Naive thymus-derived CD8-positive, alpha-beta T cell (primary cell): ENCODE data around the gene SH3RF3. TPM values are rescaled to one million over a fixed set of nuclear protein-coding genes. Genes with fewer than 3 reads are reported as not detected.

ENCODE experiments used
- ATAC-seq, 2 donors: fragments of 150-1000 bp; cut with Tn5 transposase in 1 of 2; sonication (Bioruptor Pico), chemical (Tn5 transposase) in 1 of 2; 1 replicate in 1 of 2; 2 replicates in 1 of 2; pipeline ENCODE4 v1.10.0; 2021; ENCODE audit warnings: mild to moderate bottlenecking in 2 of 2, moderate library complexity in 2 of 2
- POLR2A ChIA-PET: fragments of 350-600 bp; sonication (Branson Sonifier 250); formaldehyde crosslinking; loops from one replicate; lab custom pipeline; 2021; ENCODE audit warnings: antibody characterized with exemption; lab: Charles Lee
- DNase-seq, 10 donors: peaks; one replicate each; pipeline versions ENCODE4 v3.0.0 to v3.0.0-alpha.2; 2020 to 2022
- H3K27ac Mint-ChIP-seq, 10 donors: one replicate each; pipeline ENCODE4 v1.8.0; 2020 to 2022; ENCODE audit warnings: mild to moderate bottlenecking in 10 of 10, mixed read lengths in 10 of 10, moderate library complexity in 4 of 10, inconsistent platforms in 1 of 10
- H3K27me3 Mint-ChIP-seq, 5 donors: one replicate each; pipeline ENCODE4 v1.8.0; 2021 to 2022; ENCODE audit warnings: mixed read lengths in 5 of 5
- H3K36me3 Mint-ChIP-seq, 3 donors: one replicate each; pipeline ENCODE4 v1.8.0; 2020 to 2022; ENCODE audit warnings: mixed read lengths in 3 of 3, mild to moderate bottlenecking in 2 of 3, inconsistent platforms in 1 of 3
- H3K4me1 Mint-ChIP-seq, 4 donors: one replicate each; pipeline ENCODE4 v1.8.0; 2021 to 2022; ENCODE audit warnings: mixed read lengths in 4 of 4
- H3K4me3 Mint-ChIP-seq, 10 donors: one replicate each; pipeline ENCODE4 v1.8.0; 2020 to 2022; ENCODE audit warnings: mild to moderate bottlenecking in 10 of 10, mixed read lengths in 10 of 10, moderate library complexity in 6 of 10, inconsistent platforms in 1 of 10
- H3K9me3 Mint-ChIP-seq, 9 donors: one replicate each; pipeline ENCODE4 v1.8.0; 2020 to 2022; ENCODE audit warnings: mixed read lengths in 9 of 9, mild to moderate bottlenecking in 3 of 9, inconsistent platforms in 1 of 9, moderate library complexity in 1 of 9
- polyA plus RNA-seq, 3 donors: library from polyadenylated mRNA; unstranded; fragments of 300-500 nt; fragmentation: Illumina TruSeq; gene quantifications; one replicate each; pipeline ENCODE4 v1.2.3, GENCODE V29; 2021
- total RNA-seq, 8 experiments: library from RNA in 2 of 8; stranded (reverse) in 2 of 8; gene quantifications; one replicate each; pipeline ENCODE4 v1.2.3 and lab custom pipeline; 2021 to 2026

Gene SH3RF3
- total and polyA plus RNA-seq, 5 experiments from 2014 or later = 0.39 to 15.1 (median 4.4) TPM

DNA sequence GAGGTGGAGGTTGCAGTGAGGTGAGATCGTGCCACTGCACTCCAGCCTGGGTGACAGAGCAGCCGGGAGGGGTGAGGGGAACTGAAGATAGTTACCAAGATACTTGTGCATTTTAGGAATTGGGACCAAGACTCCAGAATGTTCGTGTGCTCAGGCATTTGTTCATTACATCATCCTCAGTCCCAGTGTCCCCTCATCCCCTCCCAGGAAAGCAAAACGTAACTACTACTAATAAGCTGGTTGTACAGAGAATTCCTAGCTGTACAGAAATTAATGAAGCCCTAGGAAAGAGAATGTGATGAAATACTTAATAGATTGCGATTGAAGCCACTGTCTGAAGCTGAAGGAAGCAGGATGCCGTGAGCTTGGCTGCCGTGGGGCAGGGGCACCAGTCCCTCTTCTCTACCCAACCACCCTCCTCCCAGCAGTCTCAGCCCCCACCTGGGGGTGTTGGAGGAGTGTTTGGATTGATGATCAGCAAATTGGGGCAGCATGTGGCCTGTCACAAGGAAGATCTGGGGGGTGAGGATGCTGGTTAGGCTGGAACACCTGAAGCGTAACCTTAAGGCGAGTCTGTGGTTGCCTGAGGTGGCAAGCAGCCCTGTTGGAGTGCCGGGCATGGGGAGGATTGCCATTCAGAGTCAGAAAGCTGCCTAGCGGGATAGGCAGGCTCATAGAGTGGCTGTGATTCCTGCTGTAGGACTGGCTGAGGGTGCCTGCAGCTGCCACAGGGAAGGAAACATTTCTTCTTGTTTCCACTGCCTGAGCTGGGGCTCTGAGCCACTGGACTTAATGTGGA lies 140.9 kb downstream of the SH3RF3 start:
- no peaks in the 10 kb centered on the region for H3K27me3 Mint-ChIP-seq
- no peaks in the 10 kb centered on the region for H3K36me3 Mint-ChIP-seq
- peaks cover 18 to 37% (median 27%) of the 10 kb centered on the region in 4 donors for H3K4me1 Mint-ChIP-seq
- no peak for ATAC-seq
- no peak for DNase-seq
- peak overlapping the region in 2 of 10 donors; percentile 12 to 45 for H3K27ac Mint-ChIP-seq
- H3K9me3 Mint-ChIP-seq = no peaks in the 10 kb centered on the region
- POLR2A ChIA-PET = no interaction called here
- no peak overlapping the region for H3K4me3 Mint-ChIP-seq

DNA sequence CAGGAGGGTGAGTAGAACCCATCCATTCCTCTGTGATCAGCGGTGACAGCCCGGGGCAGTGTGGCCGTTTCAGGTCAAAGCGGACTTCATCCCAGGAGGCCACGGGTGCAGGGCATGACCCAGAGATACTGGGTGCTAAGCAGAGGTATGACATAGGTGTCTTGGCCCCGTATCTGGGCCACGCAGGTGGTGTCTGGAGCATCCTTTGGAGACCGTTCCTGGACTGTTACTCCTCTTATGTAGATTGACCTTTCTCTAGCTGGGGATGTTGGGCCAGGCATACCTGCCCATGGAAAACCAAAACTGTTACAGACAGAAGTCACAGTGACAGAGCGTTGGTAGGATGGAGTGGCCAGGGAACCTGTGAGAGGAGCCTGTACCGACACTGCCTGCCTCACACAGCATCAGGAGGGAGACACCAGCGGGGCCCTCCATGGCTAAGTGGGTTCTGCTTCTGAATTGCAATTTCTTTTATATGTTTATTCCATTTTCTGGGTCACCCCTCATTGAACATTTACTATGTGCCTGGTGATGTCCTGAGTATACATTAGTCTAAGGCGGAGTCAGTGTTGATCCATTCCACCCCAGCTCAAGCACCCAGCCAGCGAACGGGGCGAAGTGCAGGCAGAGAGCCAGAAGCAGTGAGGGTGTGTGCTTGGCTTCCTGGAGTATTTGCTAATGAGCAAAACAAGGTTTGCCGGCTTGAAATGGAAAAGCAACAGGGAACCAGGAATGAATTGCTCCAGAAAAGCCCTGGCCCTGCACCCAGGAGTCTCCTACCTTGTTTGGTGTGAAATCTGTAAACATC lies 141.7 kb downstream of the SH3RF3 start:
- DNase-seq = no peak
- POLR2A ChIA-PET = no interaction called here
- no peak for ATAC-seq
- Mint-ChIP-seq H3K9me3 (no peaks in the 10 kb centered on the region), H3K27me3 (no peaks in the 10 kb centered on the region), H3K4me3 (no peak overlapping the region), H3K27ac (peak overlapping the region in 1 of 10 donors; percentile 45), H3K36me3 (no peaks in the 10 kb centered on the region), H3K4me1 (peaks cover 18 to 45% (median 28%) of the 10 kb centered on the region in 4 donors)

DNA sequence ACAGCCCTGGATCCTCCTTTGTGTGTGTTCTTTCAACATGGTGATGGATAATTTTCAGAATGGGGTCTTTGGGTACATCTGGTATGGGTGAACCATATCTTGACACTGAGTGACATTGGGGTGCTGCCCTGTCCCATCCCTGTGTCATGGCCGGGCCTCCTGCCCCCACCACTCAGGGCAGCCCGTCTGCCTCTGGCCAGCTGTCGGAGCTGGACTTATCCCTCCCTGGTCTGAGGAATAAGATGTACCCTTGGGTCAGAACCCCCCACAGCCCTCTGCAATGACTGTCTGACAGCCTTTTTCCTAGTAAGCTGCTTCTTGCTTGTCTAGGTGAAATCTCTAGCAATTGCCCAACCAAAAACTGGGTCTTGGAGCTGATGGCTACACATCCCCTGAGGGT lies 142.9 kb downstream of the SH3RF3 start:
- Mint-ChIP-seq H3K27me3 (no peaks in the 10 kb centered on the region), H3K36me3 (no peaks in the 10 kb centered on the region)

DNA sequence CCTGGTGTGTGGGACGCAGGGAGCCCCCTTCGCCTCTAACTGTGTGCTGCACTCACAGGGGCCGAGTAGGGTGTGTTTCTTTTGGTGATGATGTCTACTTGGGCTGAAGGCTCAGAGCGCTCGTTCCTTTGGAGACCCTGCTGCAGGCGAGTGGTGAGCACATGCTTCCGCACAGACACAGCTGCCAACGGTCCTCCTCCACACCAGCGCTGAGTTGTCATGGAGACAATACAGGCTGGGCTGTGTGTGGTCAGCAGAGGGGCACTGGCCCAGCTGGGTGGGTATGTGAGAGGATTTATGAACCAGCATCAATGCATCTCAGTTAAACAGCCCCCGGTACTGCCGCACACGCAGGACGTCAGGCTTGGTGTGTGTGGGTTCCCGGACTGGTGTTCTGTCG lies 143.5 kb downstream of the SH3RF3 start:
- DNase-seq (no peak), ATAC-seq (no peak)
- H3K4me1 Mint-ChIP-seq = peaks cover 12 to 38% (median 23%) of the 10 kb centered on the region in 4 donors
- no peaks in the 10 kb centered on the region for H3K9me3 Mint-ChIP-seq
- H3K27me3 Mint-ChIP-seq = no peaks in the 10 kb centered on the region
- POLR2A ChIA-PET = no interaction called here
- no peak overlapping the region for H3K27ac Mint-ChIP-seq
- no peaks in the 10 kb centered on the region for H3K36me3 Mint-ChIP-seq
- no peak overlapping the region for H3K4me3 Mint-ChIP-seq

More for the DNA sequence above, 142.9 kb downstream of the SH3RF3 start:
- DNase-seq = no peak
- Mint-ChIP-seq H3K4me1 (peaks cover 12 to 38% (median 22%) of the 10 kb centered on the region in 4 donors), H3K9me3 (no peaks in the 10 kb centered on the region), H3K27ac (no peak overlapping the region), H3K4me3 (no peak overlapping the region)
- no peak for ATAC-seq
- POLR2A ChIA-PET = no interaction called here

DNA sequence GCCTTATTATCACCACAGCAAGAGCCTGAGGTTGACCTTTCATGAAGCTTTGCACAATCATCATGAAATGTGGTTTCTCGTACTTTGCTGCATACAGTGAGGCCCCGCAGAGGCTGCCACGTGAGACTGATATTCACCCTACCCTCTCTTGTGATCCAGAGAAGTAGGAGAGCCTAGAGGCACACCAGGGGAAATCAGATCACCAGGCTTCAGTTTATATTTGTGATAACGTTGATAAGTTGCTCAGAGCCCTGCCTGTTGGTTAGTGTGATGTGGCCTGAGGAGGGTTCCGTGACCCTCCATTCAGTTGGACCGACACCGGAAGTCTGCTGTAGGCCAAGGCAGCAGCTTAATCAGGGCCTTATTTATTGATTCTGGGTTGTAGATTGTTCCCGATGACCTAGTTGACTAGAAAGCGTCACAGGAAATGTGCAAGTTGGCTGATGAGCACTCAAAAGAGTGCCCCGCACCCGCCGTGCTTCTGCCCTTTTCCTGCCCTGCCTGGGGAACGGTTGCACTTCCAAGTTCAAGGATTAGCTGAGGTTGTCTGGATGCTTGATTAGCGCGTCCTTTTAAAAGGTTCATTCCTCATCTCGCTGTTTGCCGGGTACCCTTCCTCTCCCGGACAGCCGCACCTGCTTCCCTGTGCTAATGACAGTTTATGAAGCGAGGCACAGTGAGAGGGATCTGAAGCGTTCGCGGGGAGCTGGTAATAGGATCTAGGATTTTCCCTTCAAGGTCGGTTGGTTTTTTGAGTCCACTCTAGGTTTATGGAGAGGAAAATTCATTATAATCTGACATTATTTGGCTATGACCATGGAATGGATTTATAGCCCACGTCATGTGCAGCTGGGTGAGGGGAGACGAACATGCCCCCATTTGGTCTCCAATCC lies 146.4 kb downstream of the SH3RF3 start:
- POLR2A ChIA-PET = interaction anchor here (0.6 kb wide), 1 partner anchor 142 kb away, joined by 3 read pairs; no protein-coding TSS in a partner anchor
- no peaks in the 10 kb centered on the region for H3K9me3 Mint-ChIP-seq
- H3K27me3 Mint-ChIP-seq = no peaks in the 10 kb centered on the region
- no peak for DNase-seq
- H3K4me1 Mint-ChIP-seq = peaks cover 10 to 41% (median 23%) of the 10 kb centered on the region in 4 donors
- peak overlapping the region in 1 of 10 donors; percentile 76 for H3K27ac Mint-ChIP-seq
- no peak for ATAC-seq
- H3K4me3 Mint-ChIP-seq = peak overlapping the region in 1 of 10 donors; percentile 39
- H3K36me3 Mint-ChIP-seq = no peaks in the 10 kb centered on the region

DNA sequence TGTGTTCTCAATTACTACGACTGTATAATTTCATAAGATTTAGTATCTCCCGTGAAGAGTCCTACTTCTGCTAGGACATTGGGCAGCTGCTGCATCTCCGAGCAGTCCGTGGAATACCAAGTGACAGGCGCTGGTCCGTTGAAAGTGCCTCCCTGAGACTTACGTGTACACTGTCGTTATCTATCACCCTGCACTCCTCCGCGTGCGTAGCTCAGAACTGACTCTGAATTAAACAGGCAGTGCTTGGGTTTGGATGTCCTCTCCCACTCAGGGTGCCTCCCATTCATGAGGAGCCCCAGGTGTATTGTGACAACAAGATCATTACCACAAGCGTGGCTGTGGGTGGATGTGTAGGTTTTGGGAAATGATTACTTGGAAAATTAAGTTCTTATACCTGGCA lies 148.4 kb downstream of the SH3RF3 start:
- H3K27me3 Mint-ChIP-seq = no peaks in the 10 kb centered on the region
- no peaks in the 10 kb centered on the region for H3K9me3 Mint-ChIP-seq
- DNase-seq = no peak
- ATAC-seq = no peak
- H3K4me1 Mint-ChIP-seq = peaks cover 12 to 44% (median 30%) of the 10 kb centered on the region in 4 donors
- H3K4me3 Mint-ChIP-seq = no peak overlapping the region
- POLR2A ChIA-PET = no interaction called here
- no peaks in the 10 kb centered on the region for H3K36me3 Mint-ChIP-seq
- H3K27ac Mint-ChIP-seq = peak overlapping the region in 1 of 10 donors; percentile 2

DNA sequence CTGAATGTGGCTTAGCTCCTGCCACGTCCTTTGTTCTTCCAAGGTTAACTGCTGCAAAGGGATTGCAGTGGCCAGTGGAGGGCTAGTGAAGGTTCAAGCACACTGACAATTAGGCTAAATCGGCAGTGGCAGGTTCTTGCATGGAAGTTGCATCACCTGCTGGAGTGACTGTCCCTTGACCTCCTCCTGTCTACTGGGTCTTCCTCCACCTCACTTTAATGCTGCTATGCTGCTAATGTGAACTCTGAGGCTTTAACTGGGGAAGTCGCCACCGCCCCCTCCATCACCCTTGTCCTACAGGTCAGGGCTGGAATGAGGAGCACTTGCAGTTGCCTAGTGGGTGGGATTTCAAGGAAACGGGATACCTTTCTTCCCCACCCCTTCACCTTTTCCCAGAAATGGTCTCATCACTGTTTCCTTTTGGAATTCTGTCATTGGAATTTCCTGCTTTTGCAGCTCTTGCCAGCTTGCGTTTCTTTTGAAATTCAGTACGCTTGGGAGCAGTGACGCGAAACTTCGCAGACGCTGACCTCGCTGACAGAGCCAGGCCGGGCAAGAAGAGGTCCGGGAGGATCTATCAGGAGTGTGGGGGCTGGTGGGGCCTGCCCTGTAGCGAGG lies 150.3 kb downstream of the SH3RF3 start:
- H3K9me3 Mint-ChIP-seq = no peaks in the 10 kb centered on the region
- DNase-seq = no peak
- no peak for ATAC-seq
- peaks cover 8 to 36% (median 26%) of the 10 kb centered on the region in 4 donors for H3K4me1 Mint-ChIP-seq
- no peak overlapping the region for H3K4me3 Mint-ChIP-seq
- no peaks in the 10 kb centered on the region for H3K36me3 Mint-ChIP-seq
- POLR2A ChIA-PET = no interaction called here
- no peak overlapping the region for H3K27ac Mint-ChIP-seq
- no peaks in the 10 kb centered on the region for H3K27me3 Mint-ChIP-seq

DNA sequence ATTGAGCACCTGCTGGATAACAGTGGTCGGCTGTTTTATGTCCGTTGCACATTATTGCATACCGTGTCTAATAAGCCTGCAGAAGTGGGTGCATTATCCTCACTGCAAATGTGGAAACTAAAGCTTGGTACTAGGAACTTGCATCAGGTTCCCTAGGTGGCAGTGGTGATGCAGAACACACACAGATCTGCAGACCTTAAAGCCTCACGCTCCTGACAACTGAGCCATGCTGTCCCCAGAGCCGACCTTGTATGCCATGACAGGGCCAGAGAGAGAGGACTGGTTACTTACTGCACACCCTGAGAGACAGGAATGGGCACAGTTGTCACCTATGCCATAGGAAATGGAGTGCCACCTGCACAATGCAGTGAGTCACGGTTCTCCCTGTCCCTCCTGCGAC lies 151.8 kb downstream of the SH3RF3 start:
- no peaks in the 10 kb centered on the region for H3K9me3 Mint-ChIP-seq
- no peaks in the 10 kb centered on the region for H3K36me3 Mint-ChIP-seq
- H3K4me3 Mint-ChIP-seq = no peak overlapping the region
- H3K27me3 Mint-ChIP-seq = no peaks in the 10 kb centered on the region
- H3K27ac Mint-ChIP-seq = peak overlapping the region in 1 of 10 donors; percentile 67
- ATAC-seq = no peak
- DNase-seq = no peak
- POLR2A ChIA-PET = no interaction called here
- H3K4me1 Mint-ChIP-seq = peaks cover 8 to 43% (median 23%) of the 10 kb centered on the region in 4 donors

DNA sequence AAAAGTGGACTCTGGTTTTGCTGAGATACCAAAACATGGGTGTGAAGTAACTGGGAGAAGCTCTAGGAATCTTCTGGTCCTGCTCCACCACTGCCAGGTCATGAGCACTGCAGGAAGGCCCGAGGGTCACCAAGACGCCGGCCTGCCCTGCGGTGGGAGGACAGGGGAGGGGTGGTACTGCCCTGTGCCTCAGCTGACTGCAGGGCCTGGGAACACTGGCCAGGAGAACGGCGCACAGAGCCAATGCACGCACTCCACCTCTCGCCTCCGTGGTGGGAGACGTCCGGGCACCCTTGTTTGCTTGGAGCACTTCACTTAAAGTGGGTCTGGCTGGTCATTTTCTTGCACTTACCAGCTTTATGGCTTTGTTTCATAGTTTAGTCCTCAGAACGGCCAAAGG lies 153.4 kb downstream of the SH3RF3 start:
- H3K9me3 Mint-ChIP-seq = no peaks in the 10 kb centered on the region
- H3K4me1 Mint-ChIP-seq = peaks cover 8 to 50% (median 25%) of the 10 kb centered on the region in 4 donors
- DNase-seq (no peak), ATAC-seq (no peak)
- no peaks in the 10 kb centered on the region for H3K27me3 Mint-ChIP-seq
- no peak overlapping the region for H3K4me3 Mint-ChIP-seq
- no peaks in the 10 kb centered on the region for H3K36me3 Mint-ChIP-seq
- peak overlapping the region in 3 of 10 donors; percentile 79 to 86 (median 83) for H3K27ac Mint-ChIP-seq
- POLR2A ChIA-PET = no interaction called here

DNA sequence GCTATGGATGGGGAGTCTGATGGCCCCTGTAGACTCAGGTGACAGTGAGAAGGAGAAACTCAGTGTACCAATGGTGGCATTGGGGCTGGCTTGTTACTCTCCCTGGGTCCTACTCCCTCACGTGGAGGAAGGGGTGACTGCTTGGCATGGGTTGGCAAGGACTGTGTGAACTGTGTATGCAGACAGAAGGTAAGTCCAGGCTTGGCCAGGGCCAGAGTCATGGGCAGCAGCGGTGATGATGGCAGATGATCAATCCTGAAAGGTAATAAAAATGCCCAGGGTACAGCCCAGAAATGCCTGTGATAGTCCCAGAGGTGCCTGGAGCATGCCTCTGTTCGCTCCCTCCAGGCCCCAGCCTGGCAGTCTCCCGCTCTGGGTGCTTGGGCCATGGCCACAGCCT lies 153.9 kb downstream of the SH3RF3 start:
- Mint-ChIP-seq H3K4me3 (no peak overlapping the region), H3K27me3 (no peaks in the 10 kb centered on the region), H3K36me3 (no peaks in the 10 kb centered on the region), H3K27ac (peak overlapping the region in 3 of 10 donors; percentile 79 to 86 (median 83)), H3K4me1 (peaks cover 8 to 53% (median 27%) of the 10 kb centered on the region in 4 donors), H3K9me3 (no peaks in the 10 kb centered on the region)
- POLR2A ChIA-PET = no interaction called here
- ATAC-seq (no peak), DNase-seq (no peak)

DNA sequence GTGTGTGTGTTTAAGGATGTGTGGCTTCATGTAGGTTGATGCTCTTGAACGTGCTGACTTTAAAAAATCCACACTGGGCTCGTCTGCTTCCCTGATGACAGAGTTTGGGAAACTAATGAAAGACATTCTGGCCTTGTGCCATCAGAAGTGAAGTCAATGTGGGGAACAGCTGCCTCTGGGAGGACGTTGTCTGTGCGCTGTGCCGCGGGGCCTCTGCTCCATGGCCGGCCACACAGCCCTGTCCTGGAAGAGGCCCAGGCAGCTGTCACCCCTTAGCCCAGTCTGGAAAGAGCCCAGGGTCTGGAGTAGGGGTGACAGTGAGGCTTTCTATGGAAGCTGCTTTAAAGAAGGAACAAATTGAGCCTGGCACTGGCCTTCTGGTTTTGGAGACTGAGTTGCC lies 155.8 kb downstream of the SH3RF3 start:
- POLR2A ChIA-PET = no interaction called here
- Mint-ChIP-seq H3K27me3 (no peaks in the 10 kb centered on the region), H3K9me3 (no peaks in the 10 kb centered on the region), H3K4me3 (no peak overlapping the region), H3K4me1 (peaks cover 10 to 65% (median 30%) of the 10 kb centered on the region in 4 donors), H3K36me3 (no peaks in the 10 kb centered on the region), H3K27ac (peak overlapping the region in 1 of 10 donors; percentile 45)
- DNase-seq = no peak
- ATAC-seq = no peak

DNA sequence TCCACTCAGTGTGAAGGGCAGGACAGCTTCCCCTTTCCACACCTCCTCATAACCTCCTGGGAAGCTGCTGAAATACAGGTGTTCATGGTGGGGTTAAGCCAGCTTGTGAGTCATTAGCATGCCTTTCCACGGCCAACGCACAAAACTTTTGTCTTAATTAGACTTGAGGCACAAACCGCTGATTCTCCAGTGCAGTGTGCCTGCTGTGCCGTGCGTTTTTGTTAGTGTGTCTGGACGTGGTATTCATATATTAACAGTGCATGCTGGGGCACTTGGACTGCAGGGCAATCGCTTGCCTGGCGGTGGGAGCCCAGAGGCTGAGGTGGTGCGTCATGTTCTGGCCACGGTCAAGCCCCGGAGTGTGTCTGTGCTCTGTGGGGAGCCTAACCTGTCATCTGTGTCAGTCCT lies 156.2 kb downstream of the SH3RF3 start:
- Mint-ChIP-seq H3K36me3 (no peaks in the 10 kb centered on the region), H3K27ac (no peak overlapping the region), H3K9me3 (no peaks in the 10 kb centered on the region), H3K4me3 (no peak overlapping the region), H3K27me3 (no peaks in the 10 kb centered on the region), H3K4me1 (peaks cover 10 to 68% (median 30%) of the 10 kb centered on the region in 4 donors)
- ATAC-seq (no peak), DNase-seq (no peak)
- POLR2A ChIA-PET = no interaction called here
